Measurements from ENCODE around the gene AGTRAP. TPM values are rescaled to one million over a fixed set of nuclear protein-coding genes. Genes with fewer than 3 reads are reported as not detected.

The AGTRAP gene
- total and polyA plus RNA-seq, 2 of the 8 experiments (the other 6 are each of a cell fraction or from before 2014, with no cell fraction given) = 69.7 to 192 TPM

DNA sequence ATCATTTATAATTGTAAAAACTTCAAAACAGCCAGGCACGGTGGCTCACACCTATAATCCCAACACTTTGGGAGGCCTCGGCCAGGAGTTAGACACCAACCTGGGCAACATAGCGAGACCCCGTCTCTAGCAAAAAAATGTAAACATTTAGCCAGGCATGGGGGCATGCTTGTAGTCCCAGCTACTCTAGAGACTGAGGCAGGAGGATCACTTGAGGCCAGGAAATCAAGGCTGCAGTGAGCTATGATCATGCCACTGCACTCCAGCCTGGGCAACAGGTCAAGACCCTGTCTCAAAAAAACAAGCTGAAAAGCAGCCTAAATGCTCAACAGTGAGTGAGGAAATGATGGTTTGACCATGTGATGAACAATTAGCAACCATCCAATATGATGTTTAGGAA, 33.3 kb downstream of the AGTRAP start:
- Histone ChIP-seq H3K4me2 (ENCODE audit: insufficient read depth in 1 of 2, low read depth in 2 of 2, low read length in 2 of 2) (no peak overlapping the region), H3K18ac (ENCODE audit: extremely low read depth, low read length) (no peak overlapping the region), H3K56ac (replicated peaks; ENCODE audit: insufficient read length, low read depth, low read length) (no peak overlapping the region), H3K14ac (ENCODE audit: insufficient read length) (no peak overlapping the region), H3K27ac (ENCODE audit: low read depth, low read length) (no peak overlapping the region), H2BK12ac (ENCODE audit: low read depth, low read length) (no peak overlapping the region), H3K79me2 (ENCODE audit: control insufficient read depth in 1 of 2, insufficient read depth in 2 of 2, low read length in 2 of 2) (no peaks in the 10 kb centered on the region), H3K27me3 (replicated peaks in 1 of 4; ENCODE audit: control insufficient read depth in 3 of 4, extremely low read depth in 1 of 4, insufficient read depth in 3 of 4, low read length in 3 of 4) (peaks cover 0 to 5% (median 0%) of the 10 kb centered on the region in 4 experiments; a peak in 4 of 7 replicates), H3K36me3 (ENCODE audit: control insufficient read depth in 2 of 4, insufficient read depth in 4 of 4, low read length in 3 of 4) (no peaks in the 10 kb centered on the region), H3K23ac (ENCODE audit: insufficient read length) (no peak overlapping the region), H4K5ac (ENCODE audit: insufficient read length, low read depth, low read length) (no peak overlapping the region), H2BK120ac (replicated peaks; ENCODE audit: low read depth, low read length) (no peak overlapping the region), H4K8ac (ENCODE audit: extremely low read depth, insufficient read depth, low read length) (no peak overlapping the region), H3K4ac (replicated peaks; ENCODE audit: insufficient read length, low read depth, low read length) (no peak overlapping the region), H2AFZ (ENCODE audit: low read length) (no peak overlapping the region), H3K4me1 (replicated peaks in 1 of 4; ENCODE audit: control insufficient read depth in 3 of 4, insufficient read depth in 4 of 4, low read length in 3 of 4) (no peaks in the 10 kb centered on the region), H3K23me2 (ENCODE audit: low read depth, low read length) (no peaks in the 10 kb centered on the region), H4K91ac (replicated peaks; ENCODE audit: insufficient read length, low read length) (no peak overlapping the region), H3K9me3 (ENCODE audit: insufficient read depth in 2 of 2, low read depth in 1 of 2, low read length in 1 of 2) (no peaks in the 10 kb centered on the region), H4K20me1 (replicated peaks in 1 of 2; ENCODE audit: control insufficient read depth in 1 of 2, insufficient read depth in 2 of 2, low read length in 2 of 2) (no peaks in the 10 kb centered on the region), H3K79me1 (ENCODE audit: low read depth, low read length) (no peaks in the 10 kb centered on the region), H2AK5ac (ENCODE audit: low read depth, low read length) (no peak overlapping the region), H3K4me3 (ENCODE audit: extremely low read depth in 1 of 4, insufficient read depth in 2 of 4, low read depth in 3 of 4, low read length in 4 of 4) (no peak overlapping the region), H2BK20ac (ENCODE audit: low read length) (no peak overlapping the region), H2BK5ac (ENCODE audit: low read depth, low read length) (no peak overlapping the region), H2BK15ac (ENCODE audit: low read length) (no peak overlapping the region), H3K9ac (replicated peaks in 1 of 4; ENCODE audit: extremely low read depth in 1 of 4, low read depth in 3 of 4, low read length in 3 of 4) (no peak overlapping the region)
- TF ChIP-seq RFX5 (IDR thresholded peaks at IDR 0.05; ENCODE audit: borderline replicate concordance, low read depth, low read length) = no peak
- no peak for TF ChIP-seq TEAD4 (IDR thresholded peaks at IDR 0.05; ENCODE audit: low read depth, low read length)
- TF ChIP-seq NANOG (IDR thresholded peaks at IDR 0.05; ENCODE audit: insufficient read depth, low read depth, low read length, poor library complexity, severe bottlenecking) = no peak
- TF ChIP-seq NRF1 (IDR thresholded peaks at IDR 0.05; ENCODE audit: low read depth, low read length) = no peak
- WGBS, 2 experiments (ENCODE audit: extremely low coverage in 1 of 2, insufficient coverage in 1 of 2, insufficient read length in 1 of 2, insufficient replicate concordance in 2 of 2, low coverage in 1 of 2, low lambda C conversion rate in 2 of 2, missing lambda C conversion rate in 1 of 2) = 91% methylated on average over 4 of the region's 4 CpGs; no CpG with 5 or more reads in 1 of the 2 experiments
- FAIRE-seq (no peak), DNase-seq (ENCODE audit: low read depth in 1 of 2, low spot score in 2 of 2) (no peak)
- ChIA-PET CTCF (ENCODE audit: partially characterized antibody) (interaction anchor here (0.7 to 1.3 kb wide), 4 partner anchors 11 to 594 kb away, joined by 3 to 4 read pairs (median 3); no protein-coding TSS in a partner anchor), POLR2A (ENCODE audit: partially characterized antibody) (interaction anchor here (1.0 kb wide), 1 partner anchor 8 kb away, joined by 3 read pairs; no protein-coding TSS in a partner anchor)

Measured in H1 (cell line).